ENCODE measurements around the gene RIN3.

RIN3 gene

DNA sequence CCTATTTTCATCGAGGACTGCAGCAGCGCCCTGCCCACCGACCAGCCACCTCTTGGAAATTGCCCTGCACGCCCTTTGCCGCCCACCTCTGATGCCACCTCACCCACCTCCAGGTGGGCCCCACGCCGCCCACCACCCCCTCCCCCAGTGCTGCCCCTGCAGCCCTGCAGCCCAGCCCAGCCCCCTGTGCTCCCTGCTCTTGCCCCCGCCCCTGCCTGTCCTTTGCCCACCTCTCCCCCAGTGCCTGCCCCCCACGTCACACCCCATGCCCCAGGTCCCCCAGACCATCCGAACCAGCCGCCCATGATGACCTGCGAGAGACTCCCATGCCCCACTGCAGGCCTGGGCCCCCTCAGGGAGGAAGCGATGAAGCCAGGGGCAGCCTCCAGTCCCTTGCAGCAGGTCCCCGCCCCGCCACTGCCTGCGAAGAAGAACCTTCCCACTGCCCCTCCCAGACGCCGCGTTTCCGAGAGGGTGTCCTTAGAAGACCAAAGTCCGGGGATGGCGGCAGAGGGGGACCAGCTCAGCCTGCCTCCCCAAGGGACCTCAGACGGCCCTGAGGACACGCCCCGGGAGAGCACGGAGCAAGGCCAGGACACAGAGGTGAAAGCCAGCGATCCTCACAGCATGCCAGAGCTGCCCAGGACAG lies 138.3 kb downstream of the RIN3 start:
- DNase-seq = no peak

DNA sequence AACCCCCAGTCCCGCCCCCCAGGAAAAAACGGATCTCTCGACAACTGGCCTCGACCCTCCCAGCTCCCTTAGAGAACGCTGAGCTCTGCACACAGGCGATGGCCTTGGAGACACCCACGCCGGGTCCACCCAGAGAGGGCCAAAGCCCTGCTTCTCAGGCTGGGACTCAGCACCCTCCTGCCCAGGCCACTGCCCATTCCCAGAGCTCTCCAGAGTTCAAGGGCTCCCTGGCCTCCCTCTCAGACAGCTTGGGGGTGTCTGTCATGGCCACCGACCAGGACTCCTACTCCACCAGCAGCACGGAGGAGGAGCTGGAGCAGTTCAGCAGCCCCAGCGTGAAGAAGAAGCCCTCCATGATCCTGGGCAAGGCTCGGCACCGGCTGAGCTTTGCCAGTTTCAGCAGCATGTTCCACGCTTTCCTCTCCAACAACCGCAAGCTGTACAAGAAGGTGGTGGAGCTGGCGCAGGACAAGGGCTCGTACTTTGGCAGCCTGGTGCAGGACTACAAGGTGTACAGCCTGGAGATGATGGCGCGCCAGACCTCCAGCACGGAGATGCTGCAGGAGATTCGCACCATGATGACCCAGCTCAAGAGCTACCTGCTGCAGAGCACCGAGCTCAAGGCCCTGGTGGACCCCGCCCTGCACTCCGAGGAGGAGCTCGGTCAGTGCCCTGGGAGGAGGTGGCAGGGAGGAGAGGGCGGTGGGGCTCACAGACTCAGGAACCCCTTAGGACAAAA lies 139.0 kb downstream of the RIN3 start:
- no peak for DNase-seq

DNA sequence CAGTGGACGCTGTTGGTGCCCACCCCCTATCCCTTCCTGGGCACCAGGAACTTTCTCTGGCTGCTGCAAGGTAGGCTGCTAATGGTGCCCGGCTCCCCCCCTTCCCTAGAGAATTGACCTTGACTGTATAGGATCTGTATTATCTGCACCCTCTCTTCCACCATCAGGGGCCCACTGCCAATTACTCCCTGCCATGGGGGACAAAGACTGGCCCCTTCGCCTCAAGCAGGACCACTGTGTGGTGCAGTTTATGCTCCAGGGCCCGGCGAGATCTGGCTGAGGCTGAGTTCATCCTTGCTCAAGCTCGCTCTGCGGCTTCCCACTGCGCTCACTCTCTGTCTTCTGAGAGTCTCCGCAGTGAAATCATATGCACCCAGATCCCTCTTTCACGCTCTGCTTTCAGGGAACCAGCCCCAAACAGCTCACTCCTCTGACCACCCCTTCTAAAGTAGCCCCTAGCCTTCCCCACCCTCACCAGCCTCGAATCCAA lies 139.6 kb downstream of the RIN3 start:
- DNase-seq = no peak

DNA sequence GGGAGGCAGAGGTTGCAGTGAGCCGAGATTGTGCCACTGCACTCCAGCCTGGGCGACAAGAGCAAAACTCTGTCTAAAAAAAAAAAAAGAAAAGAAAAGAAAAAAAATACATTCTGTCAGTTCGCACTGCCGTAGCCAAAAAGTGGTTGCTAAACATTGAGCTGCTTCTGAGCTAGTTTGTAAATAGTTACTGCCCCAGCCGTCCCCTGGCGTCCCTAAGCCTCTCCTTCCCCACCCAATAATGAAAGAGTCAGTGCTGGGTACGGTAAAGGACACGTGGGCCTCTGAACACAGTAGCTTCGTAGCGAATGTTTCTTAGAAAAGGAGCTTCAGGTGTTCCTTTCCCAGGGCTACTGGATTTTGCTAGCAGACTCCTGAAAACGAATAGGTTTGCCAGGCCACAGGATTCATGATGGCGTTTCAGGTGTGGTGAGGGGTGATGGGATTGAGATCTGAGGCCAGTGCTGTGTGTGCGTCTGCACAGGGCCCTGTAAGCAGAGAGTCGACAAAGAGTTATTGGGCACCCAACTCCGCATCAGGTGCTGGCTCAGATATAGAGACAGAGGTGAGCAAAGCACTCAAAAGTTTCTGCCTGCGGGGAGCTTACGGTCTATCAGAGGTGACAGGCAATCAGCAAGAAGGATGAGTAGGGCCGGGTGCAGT lies 140.8 kb downstream of the RIN3 start:
- no peak for DNase-seq

DNA sequence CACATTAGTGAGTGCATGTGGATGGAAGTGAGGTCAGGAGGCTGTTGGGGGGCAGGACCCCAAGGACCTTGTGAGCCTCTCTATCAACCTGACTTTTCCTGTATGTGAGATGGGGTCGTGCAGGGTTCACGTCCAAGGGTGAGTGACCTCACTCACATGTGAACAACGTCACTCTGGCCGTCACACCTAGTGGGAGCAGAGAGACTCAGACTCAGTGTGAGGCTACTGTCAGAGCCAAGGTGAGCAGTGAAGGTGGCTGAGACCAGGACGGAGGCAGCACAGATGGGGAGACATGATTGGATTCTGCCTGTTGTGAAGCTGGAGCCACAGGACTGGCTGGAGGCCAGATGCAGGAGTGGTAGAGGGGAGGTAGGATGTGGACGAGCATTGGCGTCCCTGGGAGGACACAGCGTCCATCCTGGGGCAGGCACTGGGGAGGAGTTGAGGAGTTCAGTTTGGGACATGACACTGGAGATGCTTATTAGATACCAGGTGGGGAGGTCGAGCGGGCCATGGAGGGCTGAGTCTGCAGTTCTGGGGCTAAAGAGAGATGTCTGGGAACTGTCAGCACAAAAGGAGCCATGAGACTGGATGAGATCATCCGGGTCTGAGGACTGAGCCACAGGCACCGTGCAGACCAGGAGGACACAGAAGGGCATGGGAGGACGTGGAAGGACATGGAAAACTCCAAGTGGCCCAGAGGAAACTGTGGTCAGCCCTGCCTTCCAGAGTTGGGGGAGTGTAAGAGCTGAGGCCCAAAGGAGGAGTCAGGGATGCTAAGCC lies 142.0 kb downstream of the RIN3 start:
- no peak for DNase-seq

DNA sequence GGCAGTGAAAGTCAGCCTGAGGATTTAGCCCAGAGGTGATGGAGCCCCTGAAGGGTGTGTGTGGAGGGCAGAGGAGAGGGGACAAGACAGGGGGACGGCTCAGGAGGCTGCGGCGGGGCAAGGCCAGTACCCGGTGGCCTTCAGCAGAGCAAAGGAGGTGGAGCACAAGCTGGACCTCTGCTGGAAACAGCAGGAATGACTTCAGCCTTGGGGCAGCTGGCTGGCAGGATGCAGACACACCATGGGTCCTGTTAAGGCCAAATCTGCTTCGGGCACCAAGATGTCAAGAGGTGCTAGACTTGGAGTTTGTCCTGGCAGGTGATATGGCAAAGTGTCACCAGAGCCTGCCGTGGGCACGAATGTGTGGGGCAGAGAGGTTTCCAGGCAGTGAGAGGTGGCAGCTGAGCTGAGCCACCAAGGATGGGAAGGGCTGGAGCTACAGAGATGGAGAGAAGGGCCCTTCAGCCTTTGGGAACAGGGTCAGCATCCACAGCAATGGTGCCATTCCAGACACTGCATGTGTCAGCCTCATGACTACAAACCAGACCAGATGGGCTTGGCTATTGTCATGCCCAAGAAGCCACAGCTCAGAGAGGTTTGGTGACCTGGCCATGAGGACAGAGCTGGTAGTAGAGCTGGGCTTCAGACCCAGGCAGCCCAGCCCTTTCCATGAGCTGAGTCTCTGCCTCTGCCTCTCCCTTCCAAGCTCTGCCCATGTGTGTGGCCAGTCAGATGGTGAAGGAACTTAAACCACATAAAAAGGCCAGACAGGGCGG lies 142.9 kb downstream of the RIN3 start:
- DNase-seq = no peak

DNA sequence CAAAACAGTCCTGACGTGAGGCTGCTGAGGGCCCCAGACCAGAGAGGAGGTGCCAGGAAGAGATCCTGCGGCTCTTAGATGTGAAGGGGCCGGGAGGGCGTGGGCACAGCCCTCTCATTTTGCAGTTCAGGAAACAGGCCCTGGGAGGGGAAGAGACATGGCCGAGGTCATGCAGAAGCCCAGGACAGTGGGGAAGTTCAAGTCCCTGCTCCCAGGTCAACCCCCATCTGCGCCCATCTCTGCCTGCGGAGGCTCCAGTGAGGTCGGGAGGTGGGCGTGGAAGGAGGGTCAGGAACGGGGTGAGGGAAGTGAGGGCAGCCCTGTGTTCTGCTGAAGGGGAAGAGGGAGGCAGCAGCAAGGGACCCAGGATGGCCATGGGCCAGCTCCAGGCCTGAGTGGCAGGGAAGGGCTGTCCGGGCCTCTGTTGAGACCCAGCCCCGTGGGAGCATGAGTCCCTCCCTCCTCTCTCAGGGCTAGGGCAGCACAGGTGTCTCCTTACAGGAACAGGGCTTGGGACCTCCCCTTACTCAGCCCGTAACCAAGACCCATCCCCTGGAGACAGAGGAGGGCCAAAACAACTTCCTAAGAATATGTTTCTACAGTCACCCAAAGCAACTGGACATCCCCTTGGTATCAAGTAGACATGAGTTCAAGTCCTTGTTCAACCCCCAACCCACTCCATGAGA lies 144.0 kb downstream of the RIN3 start:
- no peak for DNase-seq

DNA sequence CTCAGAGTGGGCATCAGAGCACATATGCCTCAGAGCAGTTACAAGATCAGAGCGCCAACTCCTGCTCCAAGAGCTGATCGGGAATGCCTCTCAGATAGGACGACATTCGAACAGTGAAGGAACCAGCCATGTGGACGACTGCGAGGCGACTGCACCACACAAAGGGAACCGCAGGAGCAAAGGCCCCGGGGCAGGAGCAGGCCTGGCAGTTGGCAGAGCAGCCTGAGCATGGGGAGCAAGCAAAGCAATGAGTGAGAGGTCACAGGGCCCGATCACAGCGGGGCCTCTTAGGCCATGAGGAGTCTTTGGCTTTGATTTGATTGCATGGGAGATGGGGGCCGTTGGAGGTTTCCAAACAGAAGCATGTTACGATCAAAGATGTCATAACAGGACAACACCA lies 144.6 kb downstream of the RIN3 start:
- DNase-seq = no peak

DNA sequence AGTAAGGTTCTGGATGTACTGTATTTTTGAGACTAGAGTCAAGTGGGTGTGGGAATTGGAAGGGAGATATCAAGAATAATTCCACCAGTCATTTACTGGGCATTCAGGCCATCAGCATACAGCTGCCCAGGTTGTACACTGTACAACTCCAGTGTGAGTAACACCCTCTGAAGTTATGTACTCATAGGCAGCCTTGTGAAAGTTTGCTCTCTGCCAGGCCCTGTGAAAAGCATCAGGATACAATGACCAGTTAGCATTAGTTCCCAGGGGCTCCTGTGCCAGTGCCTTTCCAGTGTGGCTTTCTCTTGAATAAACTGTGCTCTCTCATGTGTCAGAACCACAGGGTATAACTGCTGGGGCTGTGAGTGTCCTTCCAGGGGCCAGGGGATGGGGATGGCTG lies 145.1 kb downstream of the RIN3 start:
- no peak for DNase-seq

DNA sequence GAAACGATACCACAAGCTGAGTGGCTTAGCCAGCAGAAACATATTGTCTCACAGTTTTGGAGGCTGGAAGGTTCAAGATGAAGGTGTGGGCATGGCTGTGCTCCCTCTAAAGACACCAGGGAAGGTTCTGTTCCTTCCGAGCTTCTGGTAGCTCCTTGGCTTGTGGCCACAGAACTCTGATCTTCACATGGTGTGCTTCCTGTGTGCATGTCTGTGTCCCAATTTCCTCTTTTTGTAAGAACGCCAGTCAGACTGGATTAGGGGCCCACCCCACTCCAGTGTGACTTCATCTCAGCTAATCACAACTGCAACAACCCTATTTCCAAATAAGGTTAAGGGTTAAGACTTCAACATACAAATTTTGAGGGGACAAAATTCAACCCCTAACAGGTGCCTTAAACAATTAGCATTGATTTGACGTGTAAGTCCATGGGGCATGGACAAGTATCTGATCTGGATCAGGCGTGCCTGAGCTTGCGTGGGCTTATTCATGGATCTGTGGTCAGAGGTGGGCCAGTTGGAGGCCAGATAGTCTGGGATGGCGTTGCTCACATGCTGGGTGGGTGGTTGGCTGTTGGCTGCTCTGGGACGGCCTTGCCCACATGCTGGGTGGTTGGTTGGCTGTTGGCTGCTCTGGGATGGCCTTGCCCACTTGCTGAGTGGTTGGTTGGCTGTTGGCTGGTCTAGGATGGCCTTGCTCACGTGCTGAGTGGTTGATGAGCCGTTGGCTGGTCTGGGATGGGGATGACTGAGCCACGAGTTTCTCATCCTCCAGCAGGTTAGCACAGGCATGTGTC lies 146.4 kb downstream of the RIN3 start:
- DNase-seq = no peak

DNA sequence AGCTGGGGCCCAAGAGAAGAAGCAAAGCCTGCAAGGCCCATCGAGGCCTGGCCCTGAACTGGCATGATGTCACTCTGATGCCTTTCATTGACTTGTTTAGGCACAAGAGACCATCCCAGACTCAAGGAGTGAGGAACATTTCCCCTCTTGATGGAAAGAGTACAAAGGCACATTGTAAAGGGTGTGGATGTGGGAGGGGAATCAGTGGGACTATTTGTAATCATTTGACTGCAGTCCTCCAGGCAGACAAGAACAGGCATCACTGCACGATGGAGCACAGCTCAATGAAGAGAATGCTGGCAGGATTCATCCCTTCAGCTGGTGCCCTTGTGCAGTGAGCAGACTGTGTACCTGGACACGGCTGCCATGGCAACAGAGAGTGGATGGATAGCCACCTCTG lies 147.0 kb downstream of the RIN3 start:
- no peak for DNase-seq

DNA sequence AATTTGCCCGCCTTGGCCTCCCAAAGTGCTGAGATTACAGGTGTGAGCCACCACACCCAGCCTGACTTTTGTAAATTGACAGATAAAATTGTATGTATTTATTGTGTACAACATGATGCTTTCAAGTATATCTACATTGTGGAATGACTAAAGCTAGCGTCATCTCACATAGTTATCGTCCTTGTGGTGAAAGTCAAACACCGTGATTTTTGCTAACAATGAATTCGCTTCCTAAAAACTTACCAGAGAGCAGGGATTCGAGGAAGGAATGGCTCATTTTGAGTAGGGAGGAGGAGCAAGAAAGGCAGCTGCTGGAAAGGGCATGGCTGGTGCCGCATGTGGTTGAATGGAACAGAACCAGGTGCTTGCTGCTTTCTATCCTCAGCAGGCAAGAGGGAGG lies 149.5 kb downstream of the RIN3 start:
- no peak for DNase-seq

DNA sequence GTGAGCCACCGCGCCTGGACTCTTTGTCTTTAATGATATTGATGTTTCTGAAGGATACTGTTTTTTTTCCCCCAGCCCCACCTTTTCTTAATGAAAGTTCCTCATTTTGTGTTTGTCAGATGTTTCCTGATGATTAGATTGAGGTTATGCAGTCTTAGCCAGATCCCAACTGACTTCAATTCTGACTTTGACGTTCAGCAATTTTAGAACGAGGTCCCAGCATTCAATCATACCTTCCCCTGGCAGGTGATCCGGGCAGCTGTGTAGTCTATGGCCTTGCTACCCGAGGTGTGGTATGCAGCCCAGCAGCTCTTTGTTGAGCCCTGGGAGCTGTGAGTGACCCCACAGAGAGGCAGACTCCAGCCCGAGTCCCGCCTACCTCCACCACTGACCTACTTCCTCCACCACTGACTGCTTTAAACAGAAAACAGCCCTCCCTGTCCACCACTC lies 152.1 kb downstream of the RIN3 start:
- DNase-seq = no peak

DNA sequence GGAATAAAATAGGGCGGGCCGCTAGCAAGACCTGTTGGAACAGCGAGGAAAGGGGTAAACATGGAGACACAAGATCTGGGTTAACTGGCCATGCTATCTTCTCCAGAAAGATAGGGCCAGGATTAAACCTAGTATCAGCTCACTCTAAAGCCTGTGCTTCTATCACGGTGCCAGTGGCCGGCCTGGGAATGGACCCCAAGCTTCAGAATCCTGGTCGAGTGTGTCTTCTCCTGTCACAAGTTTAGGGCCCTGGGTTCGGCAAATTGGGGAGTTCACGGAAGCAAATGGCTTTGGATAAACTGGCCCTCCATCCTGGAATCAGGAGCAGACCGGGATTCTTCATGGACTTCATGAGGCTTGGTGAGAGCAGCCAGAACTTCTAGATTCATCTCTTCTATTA lies 152.7 kb downstream of the RIN3 start:
- no peak for DNase-seq

DNA sequence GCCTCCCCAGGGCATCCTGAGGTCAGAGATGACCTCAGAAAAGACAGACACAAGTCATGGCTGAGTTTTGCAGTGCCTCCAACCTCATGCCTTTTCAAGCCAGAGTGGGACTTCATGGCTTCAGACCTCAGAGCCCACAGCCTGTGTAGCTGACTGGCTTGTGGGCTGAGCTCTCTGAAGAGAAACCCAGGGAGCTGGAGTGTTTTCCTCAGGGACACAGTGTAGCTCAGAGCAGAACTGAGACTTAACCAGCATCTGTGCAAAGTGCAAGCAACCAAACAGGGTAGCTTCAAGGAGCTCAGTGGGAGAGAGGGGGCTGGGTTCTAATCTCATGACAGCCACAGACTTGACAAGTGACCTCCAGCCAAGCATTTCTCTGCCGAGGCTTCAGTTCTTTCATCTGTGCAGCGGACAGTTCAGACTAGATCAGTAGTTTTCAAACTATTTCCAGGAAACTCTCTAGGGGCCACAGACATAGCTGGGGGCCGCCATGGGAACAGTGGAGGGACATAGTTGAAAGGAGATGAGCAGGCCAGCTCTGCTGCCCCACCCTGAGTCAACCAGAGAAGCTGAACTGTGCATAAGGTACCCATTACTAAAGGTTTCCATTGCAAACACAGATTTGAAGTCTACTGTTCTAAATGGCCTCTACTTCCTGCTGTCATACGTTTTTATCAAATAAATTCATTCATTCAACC lies 154.8 kb downstream of the RIN3 start:
- no peak for DNase-seq

DNA sequence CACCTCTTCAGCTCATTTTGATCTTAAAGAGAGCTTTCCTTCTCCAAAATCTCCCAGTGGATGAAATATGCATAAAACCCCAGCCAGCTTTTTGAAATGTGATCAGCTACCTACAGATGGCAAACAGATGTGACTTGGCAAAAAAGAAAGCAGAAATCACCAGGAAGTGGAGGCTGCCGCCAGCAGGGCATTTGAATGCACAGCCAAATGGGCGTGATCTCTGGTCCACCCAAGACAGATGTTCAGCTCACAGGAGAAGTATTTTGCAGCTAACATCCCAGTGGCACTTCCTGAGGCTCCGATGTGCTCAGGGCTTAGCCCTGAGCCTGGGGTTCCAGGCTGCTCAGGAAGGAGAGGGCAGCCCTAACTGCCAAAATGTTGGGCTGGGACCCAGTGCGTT lies 156.6 kb downstream of the RIN3 start:
- DNase-seq = no peak

DNA sequence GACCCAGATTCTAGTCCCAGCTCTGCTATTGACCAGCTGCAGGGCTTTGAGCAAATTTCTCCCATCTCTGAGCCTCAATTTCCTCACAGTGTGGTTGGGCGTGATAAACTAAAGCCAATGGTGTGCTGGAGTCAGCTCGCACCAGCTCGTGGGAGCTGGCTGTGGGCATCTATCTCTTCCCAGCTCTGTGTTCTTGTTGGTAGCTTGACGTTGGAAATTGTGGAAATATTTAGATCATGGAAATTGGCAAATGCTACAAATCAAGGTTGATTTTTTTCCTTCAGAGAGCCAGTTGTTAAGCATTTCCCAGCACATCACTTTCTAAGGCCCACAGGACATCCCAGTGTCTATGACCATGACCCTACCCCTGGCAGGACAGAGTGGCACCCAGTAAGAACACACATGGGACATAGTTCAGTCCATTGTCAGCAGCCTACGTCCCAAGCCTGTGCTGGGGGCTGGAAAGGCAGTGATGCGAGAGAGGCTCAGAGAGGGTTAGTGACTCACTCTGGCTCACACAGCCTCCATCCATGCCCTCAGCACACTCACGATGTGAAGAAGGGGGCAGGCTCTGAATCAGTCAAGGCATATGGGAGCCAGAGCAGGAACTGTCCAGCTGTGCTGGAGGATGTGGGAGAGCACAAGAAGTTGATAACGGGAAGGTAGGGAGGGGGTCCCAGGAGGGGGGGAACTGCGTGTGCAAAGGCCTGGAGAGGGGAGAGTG lies 157.2 kb downstream of the RIN3 start:
- DNase-seq = no peak

DNA sequence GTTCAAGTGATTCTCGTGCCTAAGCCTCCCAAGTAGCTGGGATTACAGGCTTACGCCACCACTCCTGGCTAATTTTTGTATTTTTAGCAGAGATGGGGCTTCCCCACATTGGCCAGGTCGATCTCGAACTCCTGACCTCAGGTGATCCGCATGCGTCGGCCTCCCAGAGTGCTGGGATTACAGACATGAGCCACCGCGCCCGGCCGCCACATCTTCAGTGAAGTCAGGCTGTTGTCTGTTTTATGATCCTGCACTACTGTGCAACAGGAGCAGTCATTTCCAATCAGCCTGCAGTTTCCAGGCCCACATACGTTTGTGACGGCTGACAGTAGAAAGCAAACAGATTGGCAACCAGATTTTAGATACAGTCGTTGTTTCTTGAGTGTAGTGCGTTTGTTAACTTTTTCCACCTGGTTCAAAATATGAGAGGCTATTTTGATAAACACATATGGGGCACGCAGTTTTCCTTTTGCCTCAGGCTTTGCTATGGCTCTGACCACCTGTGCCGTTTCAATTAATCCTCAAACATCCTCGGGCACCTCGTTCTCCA lies 160.1 kb downstream of the RIN3 start:
- DNase-seq = no peak

DNA sequence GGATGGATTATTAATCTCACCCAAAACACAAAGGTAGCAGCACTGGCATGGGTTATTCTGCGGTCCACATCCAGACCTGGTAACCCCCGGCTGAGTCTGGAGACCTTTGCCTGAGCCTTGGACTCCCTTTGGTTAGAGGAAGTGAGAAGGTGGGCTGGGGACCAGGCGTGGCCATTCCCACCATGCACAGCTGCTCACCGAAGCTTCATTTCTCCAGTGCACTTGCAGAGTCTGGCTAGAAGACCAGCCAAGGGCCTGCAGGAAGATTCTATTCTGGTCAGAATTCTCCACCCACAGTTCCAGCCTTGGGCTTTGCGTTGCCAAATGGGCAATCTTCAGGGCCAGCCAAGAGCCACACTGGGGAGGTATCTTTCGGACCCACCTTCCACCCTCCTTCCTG lies 161.8 kb downstream of the RIN3 start:
- no peak for DNase-seq

All from stimulated activated CD4-positive, alpha-beta T cell treated with anti-CD3 and anti-CD28 coated beads, Interleukin-1b, Interleukin-23, amount 100 ng/mL, for 48 hours (primary cell).